Activated B cell treated with CpG ODN at 0.5 μM for 24 hours (primary cell): ENCODE data around the gene ADAMTS7. TPM values are rescaled to one million over a fixed set of nuclear protein-coding genes. Genes with fewer than 3 reads are reported as not detected.
"Not testable (repeated sequence)": the region's sequence is repeated elsewhere in the genome, so short reads cannot be mapped to it uniquely, and the experiment has no call there.

Experiments
- ATAC-seq: fragments of 200-7000 bp; cut with Tn5 transposase; one replicate; pipeline ENCODE4 v1.10.0; 2021; ENCODE audit warnings: low read depth, mild to moderate bottlenecking, moderate library complexity
- CTCF ChIA-PET: fragments of 350-600 bp; sonication (Branson Sonifier 250); formaldehyde crosslinking; loops from one replicate; lab custom pipeline; 2021; ENCODE audit warnings: antibody characterized with exemption; lab: Charles Lee
- POLR2A ChIA-PET: fragments of 350-600 bp; sonication (Branson Sonifier 250); formaldehyde crosslinking; loops from one replicate; lab custom pipeline; 2021; ENCODE audit warnings: antibody characterized with exemption; lab: Charles Lee
- DNase-seq: peaks from one replicate; pipeline ENCODE4 v3.0.0; 2022
- H3K27ac Mint-ChIP-seq: one replicate; pipeline ENCODE4 v1.8.0; 2020; ENCODE audit warnings: mixed read lengths
- H3K27me3 Mint-ChIP-seq: one replicate; pipeline ENCODE4 v1.8.0; 2021; ENCODE audit warnings: mixed read lengths
- H3K36me3 Mint-ChIP-seq: one replicate; pipeline ENCODE4 v1.8.0; 2021; ENCODE audit warnings: low read depth, mixed read lengths
- H3K4me1 Mint-ChIP-seq: one replicate; pipeline ENCODE4 v1.8.0; 2021; ENCODE audit warnings: mixed read lengths
- H3K4me3 Mint-ChIP-seq: one replicate; pipeline ENCODE4 v1.8.0; 2020; ENCODE audit warnings: mild to moderate bottlenecking, mixed read lengths
- H3K9me3 Mint-ChIP-seq: one replicate; pipeline ENCODE4 v1.8.0; 2020; ENCODE audit warnings: mixed read lengths
- CTCF ChIP-seq: fragments of 200-600 bp; IDR thresholded peaks from one replicate; pipeline ENCODE4 v1.8.0; 2022; ENCODE audit warnings: antibody characterized with exemption, mild to moderate bottlenecking
- intact Hi-C: fragments of 100-400 bp; cut with micrococcal nuclease; formaldehyde crosslinking; loops from one replicate; pipeline ENCODE4 v1.15.1; 2024
- total RNA-seq: library from RNA; stranded (reverse); gene quantifications from 2 replicates; pipeline ENCODE4 v1.2.3, GENCODE V29; 2022

The ADAMTS7 gene
- total RNA-seq, 1 donor from 2014 or later, result 14.1 TPM

DNA sequence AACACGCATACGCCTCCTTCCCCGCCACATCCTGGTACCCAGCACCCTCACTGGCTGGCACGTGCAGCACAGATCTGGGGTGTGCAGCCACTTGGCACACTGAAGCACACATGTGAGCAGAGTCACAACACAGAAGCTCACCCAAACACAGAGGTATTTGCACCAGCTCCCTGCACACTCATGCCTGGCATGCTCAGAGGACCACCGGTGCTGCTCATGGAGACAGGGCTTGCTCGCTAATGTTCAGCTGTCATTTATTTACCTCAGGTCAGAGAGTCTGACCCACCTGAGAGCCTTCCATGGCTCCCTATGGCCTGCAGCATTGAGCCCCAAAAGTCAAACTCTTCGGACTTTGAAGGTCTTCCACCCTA lies 70.4 kb downstream of the ADAMTS7 start:
- no peak for DNase-seq
- no peaks in the 10 kb centered on the region for H3K36me3 Mint-ChIP-seq
- POLR2A ChIA-PET, result no interaction called here
- H3K27ac Mint-ChIP-seq, result no peak overlapping the region
- no peak for TF ChIP-seq CTCF
- CTCF ChIA-PET, result interaction anchor here (1.2 kb wide), 1 partner anchor 10 kb away, joined by 3 read pairs; no protein-coding TSS in a partner anchor
- H3K4me1 Mint-ChIP-seq, result peaks cover 8% of the 10 kb centered on the region
- H3K27me3 Mint-ChIP-seq, result peaks cover 3% of the 10 kb centered on the region
- no peaks in the 10 kb centered on the region for H3K9me3 Mint-ChIP-seq
- no peak for ATAC-seq
- no peak overlapping the region for H3K4me3 Mint-ChIP-seq
- intact Hi-C loops, result no loop called here

GRCh38 chr15:78739996-78740903 lies 71.0 kb downstream of the ADAMTS7 start:
- H3K4me1 Mint-ChIP-seq, result peaks cover 8% of the 10 kb centered on the region
- H3K27ac Mint-ChIP-seq, result no peak overlapping the region
- ChIA-PET POLR2A (no interaction called here), CTCF (no interaction called here)
- intact Hi-C loops, result no loop called here
- DNase-seq, result no peak
- no peak for TF ChIP-seq CTCF
- no peaks in the 10 kb centered on the region for H3K9me3 Mint-ChIP-seq
- H3K27me3 Mint-ChIP-seq, result peaks cover 3% of the 10 kb centered on the region
- no peaks in the 10 kb centered on the region for H3K36me3 Mint-ChIP-seq
- ATAC-seq, result peak; percentile 86
- no peak overlapping the region for H3K4me3 Mint-ChIP-seq

- CTCF ChIA-PET, result no interaction called here
- ATAC-seq (no peak), DNase-seq (no peak)
- peaks cover 8% of the 10 kb centered on the region for H3K27me3 Mint-ChIP-seq
- intact Hi-C loops, result no loop called here
- no peak for TF ChIP-seq CTCF
- POLR2A ChIA-PET, result interaction anchor here (0.6 kb wide), 1 partner anchor 270 kb away, joined by 3 read pairs; no protein-coding TSS in a partner anchor
- H3K4me3 Mint-ChIP-seq, result no peak overlapping the region
- H3K9me3 Mint-ChIP-seq, result no peaks in the 10 kb centered on the region
- no peak overlapping the region for H3K27ac Mint-ChIP-seq
- no peaks in the 10 kb centered on the region for H3K36me3 Mint-ChIP-seq
- peaks cover 8% of the 10 kb centered on the region for H3K4me1 Mint-ChIP-seq
These were observed 72.1 kb downstream of the ADAMTS7 start for GRCh38 chr15:78739206-78739605.

- H3K27ac Mint-ChIP-seq, POLR2A ChIA-PET, H3K4me3 Mint-ChIP-seq, intact Hi-C loops, H3K4me1 Mint-ChIP-seq, DNase-seq, H3K36me3 Mint-ChIP-seq, H3K9me3 Mint-ChIP-seq: not testable (repeated sequence)
- CTCF ChIA-PET, result interaction anchor here (1.2 kb wide), 1 partner anchor 11 kb away, joined by 3 read pairs; no protein-coding TSS in a partner anchor
- peak; percentile 71 for ATAC-seq
- peaks cover 16% of the 10 kb centered on the region for H3K27me3 Mint-ChIP-seq
These were observed 73.2 kb downstream of the ADAMTS7 start for GRCh38 chr15:78737931-78738558.

DNA sequence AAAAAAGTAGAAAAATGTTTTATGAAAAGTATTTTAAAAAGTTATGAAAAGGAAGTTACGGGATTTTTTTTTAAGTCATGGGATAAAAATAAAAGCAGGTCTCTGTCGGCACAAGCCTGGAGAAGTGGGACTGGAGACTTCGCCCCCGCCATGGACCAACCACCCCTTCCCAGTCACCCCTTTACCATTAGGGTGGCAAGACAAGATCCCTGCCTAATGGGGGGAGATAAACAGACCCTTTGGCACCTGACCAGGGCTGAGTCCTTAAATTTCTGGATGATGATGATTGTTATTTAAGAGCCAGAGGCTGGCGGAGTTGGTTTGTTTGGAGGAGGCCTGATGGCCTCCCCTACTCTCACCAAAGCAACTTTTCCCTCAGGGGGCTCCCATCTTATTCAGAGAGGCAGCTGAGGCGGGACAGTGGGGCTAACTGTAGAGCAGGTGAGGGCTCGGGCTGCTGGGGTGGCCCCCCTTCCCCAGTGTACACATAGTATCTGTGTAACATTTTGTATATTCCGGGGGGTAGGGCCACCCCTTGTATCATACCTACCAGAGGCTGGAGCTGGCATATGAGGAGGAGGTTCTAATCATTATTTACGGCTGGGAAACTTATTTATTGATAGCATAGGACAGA lies 74.0 kb downstream of the ADAMTS7 start:
- intact Hi-C loops, result no loop called here
- Mint-ChIP-seq H3K36me3 (no peaks in the 10 kb centered on the region), H3K27ac (no peak overlapping the region), H3K27me3 (peaks cover 19% of the 10 kb centered on the region), H3K4me3 (no peak overlapping the region), H3K4me1 (peaks cover 8% of the 10 kb centered on the region), H3K9me3 (no peaks in the 10 kb centered on the region)
- ChIA-PET POLR2A (no interaction called here), CTCF (interaction anchor here (1.2 kb wide), 1 partner anchor 12 kb away, joined by 3 read pairs; no protein-coding TSS in a partner anchor)
- no peak for DNase-seq
- no peak for ATAC-seq
- no peak for TF ChIP-seq CTCF

DNA sequence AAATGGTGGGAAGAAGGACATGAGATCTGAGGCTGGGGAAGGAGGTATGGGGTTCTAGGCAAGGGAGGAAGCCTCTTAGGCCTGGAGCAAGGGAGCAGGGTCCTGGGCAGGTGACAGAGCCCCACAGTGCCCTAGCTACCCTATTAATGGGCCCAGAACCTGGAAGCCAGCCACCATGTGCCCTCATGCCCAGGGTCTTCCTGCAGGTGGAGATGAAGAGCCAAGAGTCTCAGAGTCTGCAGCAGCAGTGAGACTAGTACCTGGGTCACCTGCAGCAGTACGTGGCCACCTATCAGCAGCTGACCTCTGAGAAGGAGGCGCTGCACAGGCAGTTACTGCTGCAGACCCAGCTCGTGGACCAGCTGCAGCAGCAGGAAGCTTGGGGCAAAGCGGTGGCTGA lies 75.0 kb downstream of the ADAMTS7 start:
- H3K4me3 Mint-ChIP-seq, H3K27ac Mint-ChIP-seq, H3K4me1 Mint-ChIP-seq, intact Hi-C loops, DNase-seq, CTCF ChIA-PET, ATAC-seq, H3K36me3 Mint-ChIP-seq, POLR2A ChIA-PET, H3K9me3 Mint-ChIP-seq: not testable (repeated sequence)
- H3K27me3 Mint-ChIP-seq, result peaks cover 19% of the 10 kb centered on the region
